Measurements from ENCODE around the gene GDPGP1. TPM values are rescaled to one million over a fixed set of nuclear protein-coding genes. Genes with fewer than 3 reads are reported as not detected.

The GDPGP1 gene
- total RNA-seq, 2 experiments from 2014 or later = 7.5 to 8.3 TPM

DNA sequence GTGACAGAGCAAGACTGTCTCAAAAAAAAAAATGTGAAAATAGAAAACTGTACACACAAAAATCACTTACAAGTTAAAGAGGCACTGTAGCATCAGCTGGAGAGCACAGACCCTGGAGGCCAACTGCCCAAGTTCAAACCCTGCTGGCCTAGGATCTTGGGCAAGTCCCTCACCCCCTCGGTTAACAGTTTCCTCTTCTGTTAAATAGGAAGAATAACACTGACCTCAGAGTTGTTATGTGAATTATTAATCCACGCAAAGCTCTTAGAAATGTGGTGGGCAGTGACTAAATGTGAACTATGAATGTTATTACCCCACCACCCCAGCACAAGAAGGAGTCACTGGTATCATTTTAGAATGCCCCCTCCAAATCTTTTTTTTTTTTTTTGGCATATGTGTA, 11.5 kb upstream of the GDPGP1 start:
- Histone ChIP-seq H3K36me3 (ENCODE audit: insufficient read depth, low read length) (peaks cover 47% of the 10 kb centered on the region), H3K27ac (ENCODE audit: low read depth in 1 of 2, low read length in 2 of 2) (no peak overlapping the region), H3K4me3 (ENCODE audit: low read length) (no peak overlapping the region), H3K27me3 (ENCODE audit: control insufficient read depth in 1 of 2, insufficient read depth in 2 of 2, low read length in 2 of 2) (no peaks in the 10 kb centered on the region), H3K4me1 (ENCODE audit: insufficient read depth, low read length) (peaks cover 6% of the 10 kb centered on the region), H3K9me3 (ENCODE audit: control insufficient read depth in 1 of 2, insufficient read depth in 1 of 2, low read length in 2 of 2) (no peaks in the 10 kb centered on the region)
- CTCF ChIA-PET = interaction anchor here (1.7 kb wide), 1 partner anchor 80 kb away, joined by 5 read pairs; no protein-coding TSS in a partner anchor
- DNase-seq (no peak), ATAC-seq (ENCODE audit: poor library complexity) (no peak)
- H3K27ac Mint-ChIP-seq = no peak overlapping the region
- H3K36me3 Mint-ChIP-seq (ENCODE audit: low read depth) = peaks cover 15% of the 10 kb centered on the region
- no peaks in the 10 kb centered on the region for H3K27me3 Mint-ChIP-seq
- no peaks in the 10 kb centered on the region for H3K9me3 Mint-ChIP-seq
- H3K4me3 Mint-ChIP-seq = no peak overlapping the region
- POLR2A ChIA-PET = interaction anchor here (0.5 to 0.7 kb wide), 2 partner anchors 11 to 347 kb away, joined by 3 read pairs; partner anchors contain the start of genes CIB1 and GDPGP1
- intact Hi-C loops (cut with DNase I, micrococcal nuclease) = no loop called here
- TF ChIP-seq CTCF (IDR thresholded peaks at IDR 0.05) = no peak
- H3K4me1 Mint-ChIP-seq (ENCODE audit: low read depth) = peaks cover 13% of the 10 kb centered on the region

- Histone ChIP-seq H3K27me3 (ENCODE audit: control insufficient read depth in 1 of 2, insufficient read depth in 2 of 2, low read length in 2 of 2) (no peaks in the 10 kb centered on the region), H3K36me3 (ENCODE audit: insufficient read depth, low read length) (peaks cover 55% of the 10 kb centered on the region), H3K27ac (ENCODE audit: low read depth in 1 of 2, low read length in 2 of 2) (no peak overlapping the region), H3K4me3 (ENCODE audit: low read length) (no peak overlapping the region), H3K9me3 (ENCODE audit: control insufficient read depth in 1 of 2, insufficient read depth in 1 of 2, low read length in 2 of 2) (no peaks in the 10 kb centered on the region), H3K4me1 (ENCODE audit: insufficient read depth, low read length) (peaks cover 14% of the 10 kb centered on the region)
- no peak for ATAC-seq (ENCODE audit: poor library complexity)
- Mint-ChIP-seq H3K36me3 (ENCODE audit: low read depth) (peaks cover 18% of the 10 kb centered on the region), H3K4me3 (no peak overlapping the region), H3K9me3 (no peaks in the 10 kb centered on the region), H3K4me1 (ENCODE audit: low read depth) (peaks cover 12% of the 10 kb centered on the region), H3K27me3 (no peaks in the 10 kb centered on the region), H3K27ac (no peak overlapping the region)
- POLR2A ChIA-PET = no interaction called here
- TF ChIP-seq CTCF (IDR thresholded peaks at IDR 0.05) = no peak
- intact Hi-C loops (cut with DNase I, micrococcal nuclease) = no loop called here
- CTCF ChIA-PET = no interaction called here
- no peak for DNase-seq
Measured at GRCh38 chr15:90223441-90224165, 10.4 kb upstream of the GDPGP1 start.

GRCh38 chr15:90225047-90225446, 9.0 kb upstream of the GDPGP1 start:
- H3K4me3 ChIP-seq (ENCODE audit: low read length) = no peak overlapping the region
- no peaks in the 10 kb centered on the region for H3K27me3 Mint-ChIP-seq
- H3K36me3 Mint-ChIP-seq (ENCODE audit: low read depth) = peaks cover 32% of the 10 kb centered on the region
- peaks cover 13% of the 10 kb centered on the region for H3K4me1 Mint-ChIP-seq (ENCODE audit: low read depth)
- H3K9me3 Mint-ChIP-seq = no peaks in the 10 kb centered on the region
- no peak overlapping the region for H3K4me3 Mint-ChIP-seq
- TF ChIP-seq CTCF (IDR thresholded peaks at IDR 0.05) = no peak
- DNase-seq = no peak
- ChIA-PET POLR2A (interaction anchor here (0.9 kb wide), 1 partner anchor 24 kb away, joined by 3 read pairs; the partner anchor contains the start of gene SEMA4B), CTCF (no interaction called here)
- no peaks in the 10 kb centered on the region for H3K9me3 ChIP-seq (ENCODE audit: control insufficient read depth in 1 of 2, insufficient read depth in 1 of 2, low read length in 2 of 2)
- H3K27me3 ChIP-seq (ENCODE audit: control insufficient read depth in 1 of 2, insufficient read depth in 2 of 2, low read length in 2 of 2) = no peaks in the 10 kb centered on the region
- no peak overlapping the region for H3K27ac Mint-ChIP-seq
- peaks cover 22% of the 10 kb centered on the region for H3K4me1 ChIP-seq (ENCODE audit: insufficient read depth, low read length)
- intact Hi-C loops (cut with DNase I, micrococcal nuclease) = no loop called here
- ATAC-seq (ENCODE audit: poor library complexity) = no peak
- H3K27ac ChIP-seq (ENCODE audit: low read depth in 1 of 2, low read length in 2 of 2) = no peak overlapping the region
- peaks cover 70% of the 10 kb centered on the region for H3K36me3 ChIP-seq (ENCODE audit: insufficient read depth, low read length)
